ENCODE results near the gene CEP55. TPM values are rescaled to one million over a fixed set of nuclear protein-coding genes. Genes with fewer than 3 reads are reported as not detected.

CEP55 gene
- total RNA-seq, 6 experiments from 2014 or later, result 21.6 to 55.3 (median 48.1) TPM

- H3K36me3 Mint-ChIP-seq (ENCODE audit: low read depth), result no peaks in the 10 kb centered on the region
- TF ChIP-seq CTCF (IDR thresholded peaks at IDR 0.05), result no peak
- peak within 1 kb of the TSS; percentile 34; the same call in 1 of the 2 replicates for H3K4me3 Mint-ChIP-seq
- peaks cover 51% of the 10 kb centered on the region for H3K27me3 Mint-ChIP-seq (ENCODE audit: insufficient read depth)
- H3K4me1 Mint-ChIP-seq (ENCODE audit: low read depth), result peaks cover 7% of the 10 kb centered on the region; the same call in 1 of the 2 replicates
- H3K9me3 Mint-ChIP-seq, result no peaks in the 10 kb centered on the region
- DNase-seq, result no peak
- H3K27ac Mint-ChIP-seq, result no peak within 1 kb of the TSS
Observed at GRCh38 chr10:93566435-93567276, 70.2 kb downstream of the CEP55 start, which contains the start of gene FFAR4. FFAR4 (plus strand) TSS chr10:93566665; CDS start chr10:93566721, 56 bp downstream.

GRCh38 chr10:93567277-93568104 lies 71.1 kb downstream of the CEP55 start:
- Mint-ChIP-seq H3K27ac (no peak overlapping the region), H3K9me3 (no peaks in the 10 kb centered on the region), H3K27me3 (ENCODE audit: insufficient read depth) (peaks cover 51% of the 10 kb centered on the region), H3K4me3 (no peak overlapping the region), H3K36me3 (ENCODE audit: low read depth) (no peaks in the 10 kb centered on the region), H3K4me1 (ENCODE audit: low read depth) (peaks cover 7% of the 10 kb centered on the region; the same call in 1 of the 2 replicates)
- no peak for TF ChIP-seq CTCF (IDR thresholded peaks at IDR 0.05)
- no peak for DNase-seq

- peaks cover 7% of the 10 kb centered on the region; the same call in 1 of the 2 replicates for H3K4me1 Mint-ChIP-seq (ENCODE audit: low read depth)
- TF ChIP-seq CTCF (IDR thresholded peaks at IDR 0.05), result no peak
- no peaks in the 10 kb centered on the region for H3K9me3 Mint-ChIP-seq
- H3K36me3 Mint-ChIP-seq (ENCODE audit: low read depth), result no peaks in the 10 kb centered on the region
- H3K27ac Mint-ChIP-seq, result no peak overlapping the region
- no peak for DNase-seq
- H3K27me3 Mint-ChIP-seq (ENCODE audit: insufficient read depth), result peaks cover 52% of the 10 kb centered on the region
- no peak overlapping the region for H3K4me3 Mint-ChIP-seq
Observed at GRCh38 chr10:93568105-93568390, 71.6 kb downstream of the CEP55 start.

- no peaks in the 10 kb centered on the region for H3K9me3 Mint-ChIP-seq
- TF ChIP-seq CTCF (IDR thresholded peaks at IDR 0.05), result no peak
- no peak for DNase-seq
- H3K27ac Mint-ChIP-seq, result no peak overlapping the region
- H3K36me3 Mint-ChIP-seq (ENCODE audit: low read depth), result no peaks in the 10 kb centered on the region
- peaks cover 50% of the 10 kb centered on the region for H3K27me3 Mint-ChIP-seq (ENCODE audit: insufficient read depth)
- peaks cover 7% of the 10 kb centered on the region; the same call in 1 of the 2 replicates for H3K4me1 Mint-ChIP-seq (ENCODE audit: low read depth)
- no peak overlapping the region for H3K4me3 Mint-ChIP-seq
Observed at GRCh38 chr10:93570383-93570782, 74.0 kb downstream of the CEP55 start.

- H3K27me3 Mint-ChIP-seq (ENCODE audit: insufficient read depth), result peaks cover 44% of the 10 kb centered on the region
- no peaks in the 10 kb centered on the region for H3K4me1 Mint-ChIP-seq (ENCODE audit: low read depth)
- no peak overlapping the region for H3K4me3 Mint-ChIP-seq
Observed at GRCh38 chr10:93572606-93573005, 76.2 kb downstream of the CEP55 start.

More at GRCh38 chr10:93572606-93573005, 76.2 kb downstream of the CEP55 start:
- H3K36me3 Mint-ChIP-seq (ENCODE audit: low read depth), result no peaks in the 10 kb centered on the region
- no peak for DNase-seq
- H3K27ac Mint-ChIP-seq, result no peak overlapping the region
- no peaks in the 10 kb centered on the region for H3K9me3 Mint-ChIP-seq
- no peak for TF ChIP-seq CTCF (IDR thresholded peaks at IDR 0.05)

Measured in HFFc6 (cell line).